HL-60 (cell line): ENCODE data around the gene MYBPC3.

Source experiments
- GABPA ChIP-seq: IDR thresholded peaks from 2 replicates; pipeline ENCODE4 v1.6.1; 2012; ENCODE audit warnings: low read depth
- POLR2AphosphoS5 ChIP-seq: IDR thresholded peaks from 2 replicates; pipeline ENCODE4 v1.6.1; 2012; ENCODE audit warnings: low read depth
- REST ChIP-seq: IDR thresholded peaks from 2 replicates; pipeline ENCODE4 v1.6.1; 2012; ENCODE audit warnings: low read depth; ENCODE audit not compliant: insufficient replicate concordance
- TF ChIP-seq, protein P1 (sequence below): IDR thresholded peaks from one replicate; pipeline ENCODE4 v1.5.1; 2011; ENCODE audit warnings: low read length, control low read depth, inconsistent platforms; ENCODE audit not compliant: insufficient read depth

DNA sequence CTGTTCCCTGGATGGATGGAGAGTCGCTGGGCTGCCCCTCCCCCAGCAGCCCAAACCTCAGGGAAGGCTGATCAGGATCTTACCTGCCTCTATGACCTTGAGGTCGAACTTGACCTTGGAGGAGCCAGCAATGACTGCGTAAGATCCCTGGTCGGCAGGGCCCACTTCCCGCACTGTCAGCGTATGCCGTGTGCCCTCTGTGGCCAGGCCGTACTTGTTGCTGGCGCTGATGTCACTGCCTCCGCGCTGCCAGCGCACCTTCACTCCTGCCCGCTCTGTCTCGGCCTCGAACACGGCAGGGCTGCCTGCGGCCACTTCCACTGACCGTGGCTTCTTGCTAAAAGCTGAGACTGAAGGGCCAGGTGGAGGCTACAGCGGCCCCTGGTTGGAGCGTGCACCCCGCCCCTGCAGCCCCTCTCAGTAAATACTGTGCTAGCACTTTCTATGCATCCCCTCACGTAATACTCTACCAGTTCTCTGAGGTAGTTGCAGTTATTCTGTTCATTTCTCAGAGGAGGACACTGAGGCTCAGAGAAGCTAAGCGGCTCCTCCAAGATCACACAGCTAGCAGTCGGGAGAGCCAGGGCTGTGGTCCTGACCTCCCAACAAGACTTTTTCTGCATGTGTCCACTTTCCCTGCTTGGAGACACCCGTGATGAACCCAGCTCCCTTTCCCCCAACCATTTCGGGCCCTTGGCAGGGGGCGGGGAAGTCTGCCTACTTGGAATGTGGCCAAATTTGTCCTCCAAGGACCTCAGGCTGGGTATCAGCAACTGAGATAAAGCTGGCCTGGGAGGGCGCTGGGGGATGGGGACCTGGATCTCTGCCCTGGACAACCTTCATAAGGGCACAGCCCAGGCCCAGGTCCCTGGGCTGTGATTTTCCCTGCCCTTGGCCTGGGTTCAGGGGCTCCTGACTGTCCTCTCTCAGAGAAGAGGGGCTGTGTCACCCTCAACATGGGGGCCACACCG lies 1.1 kb downstream of the MYBPC3 start:
- TF ChIP-seq, protein P1, sequence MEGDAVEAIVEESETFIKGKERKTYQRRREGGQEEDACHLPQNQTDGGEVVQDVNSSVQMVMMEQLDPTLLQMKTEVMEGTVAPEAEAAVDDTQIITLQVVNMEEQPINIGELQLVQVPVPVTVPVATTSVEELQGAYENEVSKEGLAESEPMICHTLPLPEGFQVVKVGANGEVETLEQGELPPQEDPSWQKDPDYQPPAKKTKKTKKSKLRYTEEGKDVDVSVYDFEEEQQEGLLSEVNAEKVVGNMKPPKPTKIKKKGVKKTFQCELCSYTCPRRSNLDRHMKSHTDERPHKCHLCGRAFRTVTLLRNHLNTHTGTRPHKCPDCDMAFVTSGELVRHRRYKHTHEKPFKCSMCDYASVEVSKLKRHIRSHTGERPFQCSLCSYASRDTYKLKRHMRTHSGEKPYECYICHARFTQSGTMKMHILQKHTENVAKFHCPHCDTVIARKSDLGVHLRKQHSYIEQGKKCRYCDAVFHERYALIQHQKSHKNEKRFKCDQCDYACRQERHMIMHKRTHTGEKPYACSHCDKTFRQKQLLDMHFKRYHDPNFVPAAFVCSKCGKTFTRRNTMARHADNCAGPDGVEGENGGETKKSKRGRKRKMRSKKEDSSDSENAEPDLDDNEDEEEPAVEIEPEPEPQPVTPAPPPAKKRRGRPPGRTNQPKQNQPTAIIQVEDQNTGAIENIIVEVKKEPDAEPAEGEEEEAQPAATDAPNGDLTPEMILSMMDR: no peak
- TF ChIP-seq POLR2AphosphoS5 (no peak), GABPA (no peak), REST (no peak)
